ENCODE measurements around the gene NEDD8. TPM values are rescaled to one million over a fixed set of nuclear protein-coding genes. Genes with fewer than 3 reads are reported as not detected.
"Not testable (repeated sequence)": the region's sequence is repeated elsewhere in the genome, so short reads cannot be mapped to it uniquely, and the experiment has no call there.

The NEDD8 gene
- polyA plus RNA-seq, 2 donors, result 116 to 220 TPM

DNA sequence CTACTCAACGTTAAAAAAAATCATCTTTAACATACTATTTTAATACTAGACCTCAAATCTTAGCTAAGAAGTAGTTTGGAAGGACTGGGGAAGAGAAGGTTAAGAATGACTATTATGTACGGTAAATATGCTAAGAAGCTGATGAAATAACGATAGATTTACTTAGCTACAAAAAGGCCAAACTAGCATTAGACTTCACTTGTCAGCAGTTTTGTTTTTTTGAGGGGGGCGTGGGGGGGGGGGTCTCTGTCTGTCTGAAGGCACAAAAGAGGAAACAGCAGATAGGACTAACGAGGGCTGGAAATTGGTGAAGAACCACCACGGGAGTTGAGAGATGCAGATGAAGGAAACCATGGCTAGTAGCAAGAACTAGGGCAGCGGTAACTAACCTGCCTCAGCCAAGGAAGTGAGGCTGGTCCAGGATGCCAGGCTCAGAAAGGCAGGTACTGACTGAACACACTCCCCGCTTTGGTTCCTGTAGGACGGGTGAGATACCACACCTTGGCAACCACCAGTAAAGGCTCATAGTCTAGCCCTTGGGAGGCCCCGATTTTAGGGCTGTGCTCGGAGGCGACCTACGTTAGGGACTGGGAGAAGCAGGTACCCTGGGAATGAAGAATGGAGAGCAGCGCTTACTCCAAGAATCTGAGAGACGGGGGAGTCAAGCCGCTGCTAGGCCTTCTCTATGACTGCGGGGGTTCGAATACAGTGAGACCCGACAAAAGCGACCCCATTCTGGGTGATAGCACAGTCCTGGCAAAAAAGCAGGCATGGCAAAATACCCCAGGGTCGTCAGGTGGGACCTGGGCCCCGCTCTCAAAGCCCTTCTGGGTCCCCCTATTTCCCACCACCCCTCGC lies 675 bp downstream of the NEDD8 start:
- Histone ChIP-seq H3K4me3 (ENCODE audit: low read depth in 1 of 2, low read length in 2 of 2) (peak overlapping the region; percentile 82), H3K4me1 (ENCODE audit: control insufficient read depth in 2 of 2, insufficient read depth in 2 of 2, low read length in 1 of 2) (peaks cover 0 to 7% of the 10 kb centered on the region in 2 donors)
- 9% methylated on average over 23 of the region's 23 CpGs for WGBS, 2 donors

DNA sequence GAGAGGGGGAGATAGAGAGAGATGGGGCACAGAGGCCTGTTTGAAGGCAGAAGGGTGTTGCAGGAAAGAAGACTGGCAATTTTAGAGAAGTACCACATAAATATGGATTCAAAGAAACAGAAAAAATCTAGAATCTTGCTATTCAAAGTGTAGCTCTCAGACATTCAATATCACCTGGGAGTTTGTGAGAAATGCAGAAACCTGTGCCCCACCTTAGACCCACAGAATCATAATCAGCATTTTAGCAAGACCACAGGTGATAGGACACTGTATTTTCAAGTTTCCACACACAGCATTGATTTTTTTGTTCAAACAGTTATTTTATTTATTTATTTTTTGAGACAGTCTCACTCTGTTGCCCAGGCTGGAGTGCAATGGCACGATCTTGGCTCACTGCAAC lies 3.3 kb downstream of the NEDD8 start:
- no peaks in the 10 kb centered on the region for H3K27me3 ChIP-seq (ENCODE audit: control insufficient read depth in 1 of 2, insufficient read depth in 2 of 2, low read length in 2 of 2)
- H3K4me3 ChIP-seq (ENCODE audit: low read depth in 1 of 2, low read length in 2 of 2), result no peak overlapping the region
- H3K36me3 ChIP-seq (ENCODE audit: control insufficient read depth in 2 of 2, insufficient read depth in 2 of 2, low read length in 1 of 2), result no peaks in the 10 kb centered on the region
- peaks cover 0 to 7% of the 10 kb centered on the region in 2 donors for H3K4me1 ChIP-seq (ENCODE audit: control insufficient read depth in 2 of 2, insufficient read depth in 2 of 2, low read length in 1 of 2)
- WGBS, 2 donors, result 0 to 5% methylated on average over 1 of the region's 1 CpG
- H3K27ac ChIP-seq (ENCODE audit: low read depth in 2 of 2, low read length in 1 of 2), result no peak overlapping the region
- no peaks in the 10 kb centered on the region for H3K9me3 ChIP-seq (ENCODE audit: control insufficient read depth in 2 of 2, insufficient read depth in 1 of 2, low read depth in 1 of 2, low read length in 1 of 2)

More for the DNA sequence above, 675 bp downstream of the NEDD8 start:
- H3K9me3 ChIP-seq (ENCODE audit: control insufficient read depth in 2 of 2, insufficient read depth in 1 of 2, low read depth in 1 of 2, low read length in 1 of 2), result no peaks in the 10 kb centered on the region
- no peaks in the 10 kb centered on the region for H3K27me3 ChIP-seq (ENCODE audit: control insufficient read depth in 1 of 2, insufficient read depth in 2 of 2, low read length in 2 of 2)
- H3K36me3 ChIP-seq (ENCODE audit: control insufficient read depth in 2 of 2, insufficient read depth in 2 of 2, low read length in 1 of 2), result peaks cover 4 to 6% of the 10 kb centered on the region in 2 donors
- H3K27ac ChIP-seq (ENCODE audit: low read depth in 2 of 2, low read length in 1 of 2), result peak overlapping the region; percentile 96 to 97

DNA sequence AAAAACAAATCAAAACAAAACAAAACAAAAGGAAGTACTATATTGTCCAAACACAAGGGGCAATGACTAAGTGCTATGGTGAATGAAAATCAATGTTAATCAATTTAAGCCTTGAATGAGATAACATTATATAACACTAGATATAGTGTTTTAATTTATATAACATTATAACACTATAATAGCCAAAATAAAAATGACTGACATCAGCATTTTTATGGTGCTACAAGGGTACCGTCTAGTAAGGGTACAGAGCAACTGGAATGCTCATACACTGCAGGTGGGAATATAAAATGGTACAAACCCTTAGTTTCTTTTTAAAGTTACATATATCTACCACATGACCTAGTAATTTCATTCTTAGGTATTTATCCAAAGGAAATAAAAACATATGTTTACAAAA lies 5.7 kb downstream of the NEDD8 start:
- Histone ChIP-seq H3K27me3 (ENCODE audit: control insufficient read depth in 1 of 2, insufficient read depth in 2 of 2, low read length in 2 of 2) (no peaks in the 10 kb centered on the region), H3K36me3 (ENCODE audit: control insufficient read depth in 2 of 2, insufficient read depth in 2 of 2, low read length in 1 of 2) (no peaks in the 10 kb centered on the region), H3K4me1 (ENCODE audit: control insufficient read depth in 2 of 2, insufficient read depth in 2 of 2, low read length in 1 of 2) (peaks cover 0 to 4% of the 10 kb centered on the region in 2 donors), H3K9me3 (ENCODE audit: control insufficient read depth in 2 of 2, insufficient read depth in 1 of 2, low read depth in 1 of 2, low read length in 1 of 2) (no peaks in the 10 kb centered on the region), H3K4me3 (ENCODE audit: low read depth in 1 of 2, low read length in 2 of 2) (no peak overlapping the region), H3K27ac (ENCODE audit: low read depth in 2 of 2, low read length in 1 of 2) (no peak overlapping the region)
- WGBS, 2 donors, result 78 to 83% methylated on average over 1 of the region's 1 CpG

DNA sequence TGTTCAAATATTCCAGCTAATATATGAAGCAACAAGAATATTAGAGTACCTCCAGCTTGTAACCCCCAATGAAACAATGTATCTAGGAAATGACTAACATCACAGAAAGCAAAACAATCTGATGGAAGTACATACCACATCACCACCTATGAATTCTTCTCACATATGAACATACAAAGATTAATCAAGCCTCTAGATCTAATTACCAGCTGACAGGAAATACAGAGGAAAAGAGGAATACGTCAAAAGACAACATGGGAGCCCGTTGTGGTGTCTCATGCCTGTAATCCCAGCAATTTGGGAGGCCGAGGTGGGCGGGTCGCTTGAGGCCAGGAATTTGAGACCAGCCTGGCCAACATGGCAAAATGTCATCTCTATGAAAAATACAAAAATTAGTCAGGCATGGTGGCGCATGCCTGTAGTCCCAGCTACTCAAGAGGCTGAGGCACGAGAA lies 7.5 kb downstream of the NEDD8 start:
- Histone ChIP-seq H3K27me3 (ENCODE audit: control insufficient read depth in 1 of 2, insufficient read depth in 2 of 2, low read length in 2 of 2) (no peaks in the 10 kb centered on the region), H3K27ac (ENCODE audit: low read depth in 2 of 2, low read length in 1 of 2) (no peak overlapping the region), H3K4me3 (ENCODE audit: low read depth in 1 of 2, low read length in 2 of 2) (no peak overlapping the region), H3K9me3 (ENCODE audit: control insufficient read depth in 2 of 2, insufficient read depth in 1 of 2, low read depth in 1 of 2, low read length in 1 of 2) (no peaks in the 10 kb centered on the region), H3K4me1 (ENCODE audit: control insufficient read depth in 2 of 2, insufficient read depth in 2 of 2, low read length in 1 of 2) (no peaks in the 10 kb centered on the region), H3K36me3 (ENCODE audit: control insufficient read depth in 2 of 2, insufficient read depth in 2 of 2, low read length in 1 of 2) (no peaks in the 10 kb centered on the region)
- WGBS, 2 donors, result 84 to 87% methylated on average over 7 of the region's 7 CpGs

DNA sequence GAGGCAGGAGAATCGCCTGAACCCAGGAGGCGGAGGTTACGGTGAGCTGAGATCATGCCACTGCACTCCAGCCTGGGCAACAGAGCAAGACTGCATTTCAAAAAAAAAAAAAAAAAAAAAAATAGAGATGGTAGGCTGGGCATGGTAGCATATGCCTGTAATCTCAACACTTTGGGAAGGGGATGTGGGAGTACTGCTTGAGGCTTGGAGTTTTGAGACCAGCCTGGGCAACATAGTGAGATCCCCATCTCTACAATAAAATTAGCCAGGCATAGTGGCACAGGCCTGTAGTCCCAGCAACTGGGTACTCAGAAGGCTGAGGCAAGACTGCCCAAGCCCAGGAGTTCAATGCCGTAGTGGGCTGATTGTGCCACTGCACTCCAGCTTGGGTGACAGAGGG lies 9.2 kb downstream of the NEDD8 start:
- not testable (repeated sequence) for H3K9me3 ChIP-seq (ENCODE audit: control insufficient read depth in 2 of 2, insufficient read depth in 1 of 2, low read depth in 1 of 2, low read length in 1 of 2); H3K27me3 ChIP-seq (ENCODE audit: control insufficient read depth in 1 of 2, insufficient read depth in 2 of 2, low read length in 2 of 2); H3K4me3 ChIP-seq (ENCODE audit: low read depth in 1 of 2, low read length in 2 of 2); H3K27ac ChIP-seq (ENCODE audit: low read depth in 2 of 2, low read length in 1 of 2); H3K4me1 ChIP-seq (ENCODE audit: control insufficient read depth in 2 of 2, insufficient read depth in 2 of 2, low read length in 1 of 2); H3K36me3 ChIP-seq (ENCODE audit: control insufficient read depth in 2 of 2, insufficient read depth in 2 of 2, low read length in 1 of 2)
- 99% methylated on average over 4 of the region's 4 CpGs for WGBS, 2 donors

DNA sequence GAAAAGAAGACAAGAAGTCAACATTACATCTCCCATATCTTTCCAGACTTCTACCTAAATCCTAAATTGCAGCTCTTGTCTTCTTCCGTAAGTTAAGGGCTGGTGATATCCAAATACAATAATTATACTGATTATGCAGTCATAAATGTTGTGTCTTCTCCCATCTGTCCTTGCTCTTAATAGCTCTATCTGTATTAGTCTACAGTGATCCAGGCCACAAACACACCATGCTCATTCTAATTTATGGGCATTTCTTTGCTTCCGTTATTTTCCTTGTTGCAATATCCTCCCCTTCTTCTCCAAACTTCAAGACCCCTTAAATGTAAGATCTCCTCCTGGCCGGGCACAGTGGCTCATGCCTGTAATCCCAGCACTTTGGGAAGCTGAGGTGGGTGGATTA lies 12.6 kb downstream of the NEDD8 start:
- Histone ChIP-seq H3K4me3 (ENCODE audit: low read depth in 1 of 2, low read length in 2 of 2) (no peak overlapping the region), H3K27ac (ENCODE audit: low read depth in 2 of 2, low read length in 1 of 2) (no peak overlapping the region), H3K36me3 (ENCODE audit: control insufficient read depth in 2 of 2, insufficient read depth in 2 of 2, low read length in 1 of 2) (peaks cover 3 to 5% of the 10 kb centered on the region in 2 donors), H3K4me1 (ENCODE audit: control insufficient read depth in 2 of 2, insufficient read depth in 2 of 2, low read length in 1 of 2) (no peaks in the 10 kb centered on the region), H3K9me3 (ENCODE audit: control insufficient read depth in 2 of 2, insufficient read depth in 1 of 2, low read depth in 1 of 2, low read length in 1 of 2) (no peaks in the 10 kb centered on the region), H3K27me3 (ENCODE audit: control insufficient read depth in 1 of 2, insufficient read depth in 2 of 2, low read length in 2 of 2) (no peaks in the 10 kb centered on the region)
- 63% methylated on average over 3 of the region's 3 CpGs for WGBS, 2 donors

DNA sequence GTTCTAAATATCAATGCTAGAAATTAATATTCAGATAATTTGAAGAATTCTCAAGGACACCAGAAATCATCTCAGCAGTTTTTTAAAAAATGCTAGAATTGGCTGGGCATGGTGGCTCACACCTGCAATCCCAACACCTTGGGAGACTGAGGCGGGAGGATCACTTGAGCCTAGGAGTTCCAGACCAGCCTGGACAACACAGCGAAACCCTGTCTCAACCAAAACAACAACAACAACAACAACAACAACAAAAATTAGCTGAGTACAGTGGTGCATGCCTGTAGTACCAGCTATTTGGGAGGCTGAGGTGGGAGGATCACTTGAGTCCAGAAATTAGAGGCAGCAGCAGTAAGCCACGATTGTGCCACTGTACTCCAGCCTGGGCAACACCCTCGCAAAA lies 13.1 kb downstream of the NEDD8 start:
- Histone ChIP-seq H3K36me3 (ENCODE audit: control insufficient read depth in 2 of 2, insufficient read depth in 2 of 2, low read length in 1 of 2) (peaks cover 3 to 5% of the 10 kb centered on the region in 2 donors), H3K4me1 (ENCODE audit: control insufficient read depth in 2 of 2, insufficient read depth in 2 of 2, low read length in 1 of 2) (no peaks in the 10 kb centered on the region), H3K27ac (ENCODE audit: low read depth in 2 of 2, low read length in 1 of 2) (no peak overlapping the region), H3K27me3 (ENCODE audit: control insufficient read depth in 1 of 2, insufficient read depth in 2 of 2, low read length in 2 of 2) (no peaks in the 10 kb centered on the region), H3K4me3 (ENCODE audit: low read depth in 1 of 2, low read length in 2 of 2) (no peak overlapping the region), H3K9me3 (ENCODE audit: control insufficient read depth in 2 of 2, insufficient read depth in 1 of 2, low read depth in 1 of 2, low read length in 1 of 2) (no peaks in the 10 kb centered on the region)
- WGBS, 2 donors, result 93 to 96% methylated on average over 4 of the region's 4 CpGs

DNA sequence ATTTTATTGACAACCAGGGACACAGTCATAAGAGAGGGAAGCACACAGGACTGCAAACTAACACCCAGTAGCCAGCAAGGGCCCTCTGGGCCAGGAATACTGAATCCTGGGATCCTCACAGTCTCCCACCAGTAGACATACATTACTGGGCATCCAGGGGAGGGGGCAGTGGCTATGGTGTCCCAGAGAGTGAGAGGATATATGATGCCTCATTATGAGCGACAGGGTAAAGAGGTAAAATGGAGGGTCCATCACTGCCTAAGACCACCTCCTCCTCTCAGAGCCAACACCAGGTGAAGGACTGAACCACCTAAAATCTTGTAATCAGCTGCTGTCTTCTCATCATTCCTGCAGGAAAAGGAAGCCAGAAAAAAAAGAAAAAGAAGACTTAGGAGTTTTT lies 15.3 kb downstream of the NEDD8 start:
- H3K4me1 ChIP-seq (ENCODE audit: control insufficient read depth in 2 of 2, insufficient read depth in 2 of 2, low read length in 1 of 2); H3K9me3 ChIP-seq (ENCODE audit: control insufficient read depth in 2 of 2, insufficient read depth in 1 of 2, low read depth in 1 of 2, low read length in 1 of 2); H3K36me3 ChIP-seq (ENCODE audit: control insufficient read depth in 2 of 2, insufficient read depth in 2 of 2, low read length in 1 of 2); H3K27me3 ChIP-seq (ENCODE audit: control insufficient read depth in 1 of 2, insufficient read depth in 2 of 2, low read length in 2 of 2); H3K27ac ChIP-seq (ENCODE audit: low read depth in 2 of 2, low read length in 1 of 2); H3K4me3 ChIP-seq (ENCODE audit: low read depth in 1 of 2, low read length in 2 of 2): not testable (repeated sequence)
- 95 to 97% methylated on average over 1 of the region's 1 CpG for WGBS, 2 donors

DNA sequence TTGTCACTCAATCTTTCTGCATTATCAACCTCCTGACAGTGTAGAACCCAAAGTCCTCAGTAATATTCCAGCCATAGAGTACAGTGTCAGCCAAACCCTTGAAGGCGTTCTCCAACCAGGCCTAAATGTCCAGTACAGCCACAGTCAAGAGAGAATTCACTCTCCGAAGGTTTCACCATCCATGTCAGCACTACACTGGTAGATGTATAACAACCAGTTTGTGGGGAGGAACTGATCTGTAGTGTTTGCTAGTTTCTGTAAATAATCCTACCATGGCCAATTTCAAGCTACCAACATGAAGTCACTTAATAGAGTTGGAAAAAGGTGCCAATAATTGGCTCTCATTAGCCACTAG lies 15.8 kb downstream of the NEDD8 start:
- Histone ChIP-seq H3K27ac (ENCODE audit: low read depth in 2 of 2, low read length in 1 of 2) (peak overlapping the region in 1 of 2 donors; percentile 99), H3K4me3 (ENCODE audit: low read depth in 1 of 2, low read length in 2 of 2) (no peak overlapping the region), H3K27me3 (ENCODE audit: control insufficient read depth in 1 of 2, insufficient read depth in 2 of 2, low read length in 2 of 2) (no peaks in the 10 kb centered on the region), H3K36me3 (ENCODE audit: control insufficient read depth in 2 of 2, insufficient read depth in 2 of 2, low read length in 1 of 2) (peaks cover 5 to 6% of the 10 kb centered on the region in 2 donors), H3K9me3 (ENCODE audit: control insufficient read depth in 2 of 2, insufficient read depth in 1 of 2, low read depth in 1 of 2, low read length in 1 of 2) (no peaks in the 10 kb centered on the region), H3K4me1 (ENCODE audit: control insufficient read depth in 2 of 2, insufficient read depth in 2 of 2, low read length in 1 of 2) (no peaks in the 10 kb centered on the region)
- 84 to 92% methylated on average over 2 of the region's 2 CpGs for WGBS, 2 donors

Data from esophagus (tissue), 2 donors.